Measurements from ENCODE around the gene EXOC6.

The EXOC6 gene

GRCh38 chr10:93080350-93081046 lies 232.2 kb downstream of the EXOC6 start:
- Histone ChIP-seq H3K9me3 (ENCODE audit: insufficient read depth, low read depth, low read length) (no peaks in the 10 kb centered on the region), H3K4me3 (ENCODE audit: low read length) (no peak overlapping the region), H3K27ac (ENCODE audit: low read length) (no peak overlapping the region), H3K9ac (ENCODE audit: low read depth, low read length) (no peak overlapping the region), H3K36me3 (ENCODE audit: insufficient read depth, low read depth, low read length) (no peaks in the 10 kb centered on the region; the same call in 1 of the 2 replicates), H3K27me3 (ENCODE audit: insufficient read depth, low read length) (peaks cover 41% of the 10 kb centered on the region), H3K4me1 (ENCODE audit: insufficient read depth, low read length) (peaks cover 7% of the 10 kb centered on the region)

- Histone ChIP-seq H3K36me3 (ENCODE audit: insufficient read depth, low read depth, low read length) (no peaks in the 10 kb centered on the region; the same call in 1 of the 2 replicates), H3K27me3 (ENCODE audit: insufficient read depth, low read length) (peaks cover 33% of the 10 kb centered on the region), H3K27ac (ENCODE audit: low read length) (no peak overlapping the region), H3K9ac (ENCODE audit: low read depth, low read length) (no peak overlapping the region), H3K4me3 (ENCODE audit: low read length) (no peak overlapping the region), H3K9me3 (ENCODE audit: insufficient read depth, low read depth, low read length) (no peaks in the 10 kb centered on the region), H3K4me1 (ENCODE audit: insufficient read depth, low read length) (peaks cover 3% of the 10 kb centered on the region; the same call in 1 of the 2 replicates)
Observed at GRCh38 chr10:93081318-93081717, 233.0 kb downstream of the EXOC6 start.

- peaks cover 28% of the 10 kb centered on the region for H3K27me3 ChIP-seq (ENCODE audit: insufficient read depth, low read length)
- no peak overlapping the region for H3K4me3 ChIP-seq (ENCODE audit: low read length)
- H3K36me3 ChIP-seq (ENCODE audit: insufficient read depth, low read depth, low read length) = no peaks in the 10 kb centered on the region; the same call in 1 of the 2 replicates
- H3K4me1 ChIP-seq (ENCODE audit: insufficient read depth, low read length) = peaks cover 7% of the 10 kb centered on the region; the same call in 1 of the 2 replicates
- H3K9ac ChIP-seq (ENCODE audit: low read depth, low read length) = no peak overlapping the region
- no peak overlapping the region for H3K27ac ChIP-seq (ENCODE audit: low read length)
- H3K9me3 ChIP-seq (ENCODE audit: insufficient read depth, low read depth, low read length) = no peaks in the 10 kb centered on the region
Observed at GRCh38 chr10:93081834-93082233, 233.5 kb downstream of the EXOC6 start.

GRCh38 chr10:93083743-93084539 lies 235.6 kb downstream of the EXOC6 start:
- Histone ChIP-seq H3K4me3 (ENCODE audit: low read length) (no peak overlapping the region), H3K9ac (ENCODE audit: low read depth, low read length) (no peak overlapping the region), H3K36me3 (ENCODE audit: insufficient read depth, low read depth, low read length) (no peaks in the 10 kb centered on the region), H3K27me3 (ENCODE audit: insufficient read depth, low read length) (peaks cover 12% of the 10 kb centered on the region), H3K9me3 (ENCODE audit: insufficient read depth, low read depth, low read length) (no peaks in the 10 kb centered on the region), H3K27ac (ENCODE audit: low read length) (no peak overlapping the region), H3K4me1 (ENCODE audit: insufficient read depth, low read length) (peaks cover 18% of the 10 kb centered on the region)

GRCh38 chr10:93085272-93085859 lies 237.0 kb downstream of the EXOC6 start:
- no peak overlapping the region for H3K27ac ChIP-seq (ENCODE audit: low read length)
- peaks cover 18% of the 10 kb centered on the region for H3K4me1 ChIP-seq (ENCODE audit: insufficient read depth, low read length)
- H3K9ac ChIP-seq (ENCODE audit: low read depth, low read length) = no peak overlapping the region
- no peaks in the 10 kb centered on the region for H3K27me3 ChIP-seq (ENCODE audit: insufficient read depth, low read length)
- H3K36me3 ChIP-seq (ENCODE audit: insufficient read depth, low read depth, low read length) = no peaks in the 10 kb centered on the region
- no peaks in the 10 kb centered on the region for H3K9me3 ChIP-seq (ENCODE audit: insufficient read depth, low read depth, low read length)
- no peak overlapping the region for H3K4me3 ChIP-seq (ENCODE audit: low read length)

GRCh38 chr10:93086289-93086688 lies 238.0 kb downstream of the EXOC6 start:
- H3K27me3 ChIP-seq (ENCODE audit: insufficient read depth, low read length) = no peaks in the 10 kb centered on the region
- H3K4me3 ChIP-seq (ENCODE audit: low read length) = no peak overlapping the region
- no peak overlapping the region for H3K9ac ChIP-seq (ENCODE audit: low read depth, low read length)
- peaks cover 18% of the 10 kb centered on the region for H3K4me1 ChIP-seq (ENCODE audit: insufficient read depth, low read length)
- H3K36me3 ChIP-seq (ENCODE audit: insufficient read depth, low read depth, low read length) = no peaks in the 10 kb centered on the region
- H3K9me3 ChIP-seq (ENCODE audit: insufficient read depth, low read depth, low read length) = no peaks in the 10 kb centered on the region
- H3K27ac ChIP-seq (ENCODE audit: low read length) = no peak overlapping the region

GRCh38 chr10:93087846-93088245 lies 239.5 kb downstream of the EXOC6 start:
- H3K4me3 ChIP-seq (ENCODE audit: low read length) = no peak overlapping the region
- H3K36me3 ChIP-seq (ENCODE audit: insufficient read depth, low read depth, low read length) = no peaks in the 10 kb centered on the region
- no peak overlapping the region for H3K9ac ChIP-seq (ENCODE audit: low read depth, low read length)
- H3K27ac ChIP-seq (ENCODE audit: low read length) = no peak overlapping the region
- no peaks in the 10 kb centered on the region for H3K27me3 ChIP-seq (ENCODE audit: insufficient read depth, low read length)
- no peaks in the 10 kb centered on the region for H3K9me3 ChIP-seq (ENCODE audit: insufficient read depth, low read depth, low read length)
- peaks cover 18% of the 10 kb centered on the region for H3K4me1 ChIP-seq (ENCODE audit: insufficient read depth, low read length)

- H3K36me3 ChIP-seq (ENCODE audit: insufficient read depth, low read depth, low read length) = no peaks in the 10 kb centered on the region
- H3K9ac ChIP-seq (ENCODE audit: low read depth, low read length) = peak overlapping the region; percentile 41; the same call in 1 of the 2 replicates
- no peak overlapping the region; the same call in 1 of the 2 replicates for H3K4me3 ChIP-seq (ENCODE audit: low read length)
- peaks cover 18% of the 10 kb centered on the region for H3K4me1 ChIP-seq (ENCODE audit: insufficient read depth, low read length)
- H3K27me3 ChIP-seq (ENCODE audit: insufficient read depth, low read length) = no peaks in the 10 kb centered on the region
- H3K27ac ChIP-seq (ENCODE audit: low read length) = no peak overlapping the region
- H3K9me3 ChIP-seq (ENCODE audit: insufficient read depth, low read depth, low read length) = no peaks in the 10 kb centered on the region
Observed at GRCh38 chr10:93088466-93088865, 240.1 kb downstream of the EXOC6 start.

- Histone ChIP-seq H3K9ac (ENCODE audit: low read depth, low read length) (no peak overlapping the region), H3K4me1 (ENCODE audit: insufficient read depth, low read length) (peaks cover 18% of the 10 kb centered on the region), H3K4me3 (ENCODE audit: low read length) (no peak overlapping the region), H3K27me3 (ENCODE audit: insufficient read depth, low read length) (no peaks in the 10 kb centered on the region), H3K36me3 (ENCODE audit: insufficient read depth, low read depth, low read length) (no peaks in the 10 kb centered on the region), H3K27ac (ENCODE audit: low read length) (no peak overlapping the region), H3K9me3 (ENCODE audit: insufficient read depth, low read depth, low read length) (no peaks in the 10 kb centered on the region)
Observed at GRCh38 chr10:93090619-93091018, 242.3 kb downstream of the EXOC6 start.

GRCh38 chr10:93091960-93092359 lies 243.6 kb downstream of the EXOC6 start:
- no peak overlapping the region for H3K9ac ChIP-seq (ENCODE audit: low read depth, low read length)
- H3K4me1 ChIP-seq (ENCODE audit: insufficient read depth, low read length) = peaks cover 13% of the 10 kb centered on the region
- H3K27ac ChIP-seq (ENCODE audit: low read length) = no peak overlapping the region
- no peak overlapping the region for H3K4me3 ChIP-seq (ENCODE audit: low read length)
- H3K27me3 ChIP-seq (ENCODE audit: insufficient read depth, low read length) = no peaks in the 10 kb centered on the region
- no peaks in the 10 kb centered on the region for H3K9me3 ChIP-seq (ENCODE audit: insufficient read depth, low read depth, low read length)
- H3K36me3 ChIP-seq (ENCODE audit: insufficient read depth, low read depth, low read length) = no peaks in the 10 kb centered on the region

GRCh38 chr10:93095225-93095624 lies 246.9 kb downstream of the EXOC6 start:
- Histone ChIP-seq H3K9ac (ENCODE audit: low read depth, low read length) (no peak overlapping the region), H3K4me3 (ENCODE audit: low read length) (no peak overlapping the region), H3K36me3 (ENCODE audit: insufficient read depth, low read depth, low read length) (no peaks in the 10 kb centered on the region), H3K27ac (ENCODE audit: low read length) (no peak overlapping the region), H3K27me3 (ENCODE audit: insufficient read depth, low read length) (no peaks in the 10 kb centered on the region), H3K9me3 (ENCODE audit: insufficient read depth, low read depth, low read length) (no peaks in the 10 kb centered on the region), H3K4me1 (ENCODE audit: insufficient read depth, low read length) (no peaks in the 10 kb centered on the region)

Data from iPS-20b (cell line).